ENCODE data around the gene ARID1B. TPM values are rescaled to one million over a fixed set of nuclear protein-coding genes. Genes with fewer than 3 reads are reported as not detected.

The ARID1B gene
- total and polyA plus RNA-seq, 10 donors: 17.7 to 223 (median 141) TPM

GRCh38 chr6:157121897-157122296 is 344.7 kb downstream of the ARID1B start:
- H3K4me3 ChIP-seq: no peak overlapping the region
- H3K27me3 ChIP-seq (replicated peaks in 1 of 7): no peaks in the 10 kb centered on the region
- H3K4me1 ChIP-seq: peaks cover 0 to 6% (median 0%) of the 10 kb centered on the region in 6 donors
- no peak overlapping the region for H3K27ac ChIP-seq
- WGBS, 5 donors: 92 to 99% (median 97%) methylated on average over 6 of the region's 6 CpGs
- H3K9me3 ChIP-seq: no peaks in the 10 kb centered on the region
- no peak for DNase-seq
- intact Hi-C loops (cut with DNase I; ENCODE audit: low total_unique reads): no loop called here
- peaks cover 0 to 46% (median 3%) of the 10 kb centered on the region in 6 donors for H3K36me3 ChIP-seq
- TF ChIP-seq CTCF (IDR thresholded peaks at IDR 0.05 in 8 of 11, conservative IDR thresholded peaks at IDR 0.05 in 3 of 11) (no peak), POLR2AphosphoS5 (IDR thresholded peaks at IDR 0.05) (no peak), POLR2A (IDR thresholded peaks at IDR 0.05) (no peak)

DNA sequence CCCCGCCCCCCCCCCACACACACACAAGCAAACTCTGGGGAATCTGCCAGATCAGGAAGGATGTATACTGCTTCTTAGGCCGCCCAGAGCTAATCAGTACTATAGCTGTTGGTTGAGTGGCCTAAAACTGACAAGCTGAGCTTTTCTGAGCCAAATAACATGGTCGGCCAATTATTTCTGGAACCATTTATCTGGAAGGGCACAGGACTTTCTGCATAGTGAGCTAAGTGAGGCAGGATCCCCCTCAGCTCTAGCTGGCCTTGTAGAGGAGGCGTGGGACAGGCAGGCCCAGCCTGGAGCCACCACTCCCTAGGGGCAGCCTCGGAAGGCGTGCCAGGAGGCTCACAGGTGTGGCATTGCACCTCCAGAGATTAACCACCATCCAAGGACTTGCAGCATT is 346.1 kb downstream of the ARID1B start:
- no peak for DNase-seq
- 88 to 92% (median 89%) methylated on average over 5 to 6 of the region's 6 CpGs for WGBS, 5 donors
- intact Hi-C loops (cut with DNase I; ENCODE audit: low total_unique reads): no loop called here
- H3K27me3 ChIP-seq (replicated peaks in 1 of 7): no peaks in the 10 kb centered on the region
- peaks cover 0 to 45% (median 3%) of the 10 kb centered on the region in 6 donors for H3K36me3 ChIP-seq
- no peaks in the 10 kb centered on the region for H3K9me3 ChIP-seq
- TF ChIP-seq POLR2AphosphoS5 (IDR thresholded peaks at IDR 0.05) (no peak), CTCF (IDR thresholded peaks at IDR 0.05 in 8 of 11, conservative IDR thresholded peaks at IDR 0.05 in 3 of 11) (no peak), POLR2A (IDR thresholded peaks at IDR 0.05) (no peak)
- H3K27ac ChIP-seq: no peak overlapping the region
- H3K4me1 ChIP-seq: peaks cover 0 to 9% (median 3%) of the 10 kb centered on the region in 6 donors
- no peak overlapping the region for H3K4me3 ChIP-seq

GRCh38 chr6:157124485-157125254 is 347.5 kb downstream of the ARID1B start:
- H3K36me3 ChIP-seq: peaks cover 0 to 37% (median 0%) of the 10 kb centered on the region in 6 donors
- peaks cover 0 to 23% (median 16%) of the 10 kb centered on the region in 6 donors for H3K4me1 ChIP-seq
- intact Hi-C loops (cut with DNase I; ENCODE audit: low total_unique reads): no loop called here
- no peaks in the 10 kb centered on the region for H3K9me3 ChIP-seq
- DNase-seq: no peak
- no peak overlapping the region for H3K27ac ChIP-seq
- H3K27me3 ChIP-seq (replicated peaks in 1 of 7): no peaks in the 10 kb centered on the region
- H3K4me3 ChIP-seq: no peak overlapping the region
- WGBS, 5 donors: 89 to 97% (median 92%) methylated on average over 5 of the region's 5 CpGs
- TF ChIP-seq CTCF (IDR thresholded peaks at IDR 0.05 in 8 of 11, conservative IDR thresholded peaks at IDR 0.05 in 3 of 11) (no peak), POLR2AphosphoS5 (IDR thresholded peaks at IDR 0.05) (no peak), POLR2A (IDR thresholded peaks at IDR 0.05) (no peak)

DNA sequence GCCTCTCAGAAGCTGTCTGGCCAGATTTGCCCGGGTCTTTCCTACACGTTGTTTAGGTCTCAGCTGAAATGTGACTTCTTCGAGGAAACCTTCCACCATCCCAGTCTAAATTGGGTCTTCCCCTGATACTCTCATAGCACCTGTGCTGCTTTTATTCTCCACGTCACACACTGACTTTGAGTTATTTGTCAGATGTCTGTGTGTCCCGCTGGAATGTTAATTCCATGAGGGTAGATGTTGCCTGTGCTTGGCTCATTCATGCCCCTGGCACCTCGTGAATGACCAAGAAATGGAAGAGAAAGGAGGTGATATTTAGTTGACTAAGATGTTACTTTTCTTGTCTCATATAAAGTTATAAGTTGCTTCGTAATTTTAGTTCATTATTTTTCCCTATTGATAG is 348.4 kb downstream of the ARID1B start:
- H3K9me3 ChIP-seq: no peaks in the 10 kb centered on the region
- WGBS, 5 donors: 94 to 97% (median 95%) methylated on average over 7 of the region's 7 CpGs
- intact Hi-C loops (cut with DNase I; ENCODE audit: low total_unique reads): no loop called here
- H3K27me3 ChIP-seq (replicated peaks in 1 of 7): no peaks in the 10 kb centered on the region
- H3K36me3 ChIP-seq: peaks cover 0 to 39% (median 0%) of the 10 kb centered on the region in 6 donors
- DNase-seq: no peak
- H3K27ac ChIP-seq: no peak overlapping the region
- no peak overlapping the region for H3K4me3 ChIP-seq
- H3K4me1 ChIP-seq: peaks cover 0 to 25% (median 18%) of the 10 kb centered on the region in 6 donors
- TF ChIP-seq CTCF (IDR thresholded peaks at IDR 0.05 in 8 of 11, conservative IDR thresholded peaks at IDR 0.05 in 3 of 11) (no peak), POLR2A (IDR thresholded peaks at IDR 0.05) (no peak), POLR2AphosphoS5 (IDR thresholded peaks at IDR 0.05) (no peak)
